Measurements from ENCODE around the gene LNX1. TPM values are rescaled to one million over a fixed set of nuclear protein-coding genes. Genes with fewer than 3 reads are reported as not detected.

LNX1 gene
- total and polyA plus RNA-seq, 2 of the 13 experiments (the other 11 are each of a cell fraction or from before 2014, with no cell fraction given), result 0.49 TPM

DNA sequence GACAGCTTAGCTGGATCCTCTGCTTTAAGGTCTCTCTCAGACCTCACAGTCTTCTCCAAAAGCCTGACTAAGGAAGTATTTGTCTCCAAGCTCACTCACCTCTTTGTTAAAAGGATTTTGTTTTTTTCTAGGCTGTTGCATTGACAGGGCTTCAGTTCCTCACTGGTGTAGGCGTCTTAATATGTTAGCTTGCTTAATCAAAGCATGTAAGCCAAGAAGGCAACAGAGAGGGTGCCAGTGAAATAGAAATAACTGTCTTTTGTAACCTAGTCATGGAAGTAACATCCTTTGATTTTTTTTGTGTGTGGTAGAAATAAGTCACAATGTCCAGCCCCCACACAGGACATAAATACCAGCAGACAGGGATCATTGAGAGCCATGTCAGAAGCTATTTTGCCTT, 155.0 kb downstream of the LNX1 start:
- CTCF ChIA-PET (ENCODE audit: low intra/inter-chr PET ratio, low total read pairs), result no interaction called here
- H2AFZ ChIP-seq (ENCODE audit: low read length), result no peak overlapping the region
- no peaks in the 10 kb centered on the region for H3K27me3 ChIP-seq (ENCODE audit: control insufficient read depth in 1 of 2, insufficient read depth in 2 of 2, low read length in 2 of 2)
- WGBS (ENCODE audit: low lambda C conversion rate), result 86% methylated on average over 1 of the region's 1 CpG
- peaks cover 1 to 34% of the 10 kb centered on the region in 2 experiments; a peak in 3 of 5 replicates for H3K36me3 ChIP-seq (replicated peaks in 1 of 2; ENCODE audit: control insufficient read depth in 1 of 2, insufficient read depth in 2 of 2, low read length in 2 of 2)
- intact Hi-C loops (cut with micrococcal nuclease; ENCODE audit: unreplicated experiment), result no loop called here
- ATAC-seq (no peak), FAIRE-seq (no peak), DNase-seq (ENCODE audit: low spot score) (no peak)
- TF ChIP-seq RARG (CRISPR knock-in tag; IDR thresholded peaks at IDR 0.05; ENCODE audit: low read depth) (no peak), RFX3 (CRISPR knock-in tag; IDR thresholded peaks at IDR 0.05) (no peak), ZNF101 (CRISPR knock-in tag; IDR thresholded peaks at IDR 0.05; ENCODE audit: borderline replicate concordance, low read depth) (no peak), RAD21 (CRISPR knock-in tag; IDR thresholded peaks at IDR 0.05) (no peak), ZNF839 (CRISPR knock-in tag; IDR thresholded peaks at IDR 0.05; ENCODE audit: borderline replicate concordance) (no peak), THAP11 (CRISPR knock-in tag; IDR thresholded peaks at IDR 0.05) (no peak), MED8 (CRISPR knock-in tag; IDR thresholded peaks at IDR 0.05; ENCODE audit: insufficient replicate concordance) (no peak), ZNF326 (CRISPR knock-in tag; IDR thresholded peaks at IDR 0.05; ENCODE audit: borderline replicate concordance) (no peak), MAFK (conservative IDR thresholded peaks at IDR 0.05 in 1 of 2, IDR thresholded peaks at IDR 0.05 in 1 of 2; ENCODE audit: low read length in 2 of 2) (no peak), CREM (IDR thresholded peaks at IDR 0.05) (no peak), CREM (CRISPR knock-in tag; IDR thresholded peaks at IDR 0.05) (no peak), SETDB1 (CRISPR knock-in tag; IDR thresholded peaks at IDR 0.05; ENCODE audit: borderline replicate concordance) (no peak), HOXA9 (CRISPR knock-in tag; IDR thresholded peaks at IDR 0.05; ENCODE audit: borderline replicate concordance) (no peak), GATAD1 (CRISPR knock-in tag; IDR thresholded peaks at IDR 0.05) (no peak), U2AF1 (optimal IDR thresholded peaks at IDR 0.05; ENCODE audit: low read depth, low read length) (no peak), GZF1 (CRISPR knock-in tag; IDR thresholded peaks at IDR 0.05) (no peak), ZNF468 (CRISPR knock-in tag; IDR thresholded peaks at IDR 0.05) (no peak)
- TF ChIP-seq, protein P1, sequence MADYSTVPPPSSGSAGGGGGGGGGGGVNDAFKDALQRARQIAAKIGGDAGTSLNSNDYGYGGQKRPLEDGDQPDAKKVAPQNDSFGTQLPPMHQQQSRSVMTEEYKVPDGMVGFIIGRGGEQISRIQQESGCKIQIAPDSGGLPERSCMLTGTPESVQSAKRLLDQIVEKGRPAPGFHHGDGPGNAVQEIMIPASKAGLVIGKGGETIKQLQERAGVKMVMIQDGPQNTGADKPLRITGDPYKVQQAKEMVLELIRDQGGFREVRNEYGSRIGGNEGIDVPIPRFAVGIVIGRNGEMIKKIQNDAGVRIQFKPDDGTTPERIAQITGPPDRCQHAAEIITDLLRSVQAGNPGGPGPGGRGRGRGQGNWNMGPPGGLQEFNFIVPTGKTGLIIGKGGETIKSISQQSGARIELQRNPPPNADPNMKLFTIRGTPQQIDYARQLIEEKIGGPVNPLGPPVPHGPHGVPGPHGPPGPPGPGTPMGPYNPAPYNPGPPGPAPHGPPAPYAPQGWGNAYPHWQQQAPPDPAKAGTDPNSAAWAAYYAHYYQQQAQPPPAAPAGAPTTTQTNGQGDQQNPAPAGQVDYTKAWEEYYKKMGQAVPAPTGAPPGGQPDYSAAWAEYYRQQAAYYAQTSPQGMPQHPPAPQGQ (CRISPR knock-in tag; IDR thresholded peaks at IDR 0.05; ENCODE audit: borderline replicate concordance), result no peak
- TF ChIP-seq, protein P2, sequence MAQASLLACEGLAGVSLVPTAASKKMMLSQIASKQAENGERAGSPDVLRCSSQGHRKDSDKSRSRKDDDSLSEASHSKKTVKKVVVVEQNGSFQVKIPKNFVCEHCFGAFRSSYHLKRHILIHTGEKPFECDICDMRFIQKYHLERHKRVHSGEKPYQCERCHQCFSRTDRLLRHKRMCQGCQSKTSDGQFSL (CRISPR knock-in tag; IDR thresholded peaks at IDR 0.05), result no peak
- TF ChIP-seq, protein P3, sequence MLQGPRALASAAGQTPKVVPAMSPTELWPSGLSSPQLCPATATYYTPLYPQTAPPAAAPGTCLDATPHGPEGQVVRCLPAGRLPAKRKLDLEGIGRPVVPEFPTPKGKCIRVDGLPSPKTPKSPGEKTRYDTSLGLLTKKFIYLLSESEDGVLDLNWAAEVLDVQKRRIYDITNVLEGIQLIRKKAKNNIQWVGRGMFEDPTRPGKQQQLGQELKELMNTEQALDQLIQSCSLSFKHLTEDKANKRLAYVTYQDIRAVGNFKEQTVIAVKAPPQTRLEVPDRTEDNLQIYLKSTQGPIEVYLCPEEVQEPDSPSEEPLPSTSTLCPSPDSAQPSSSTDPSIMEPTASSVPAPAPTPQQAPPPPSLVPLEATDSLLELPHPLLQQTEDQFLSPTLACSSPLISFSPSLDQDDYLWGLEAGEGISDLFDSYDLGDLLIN (CRISPR knock-in tag; IDR thresholded peaks at IDR 0.05; ENCODE audit: borderline replicate concordance), result no peak
- TF ChIP-seq, protein P4, sequence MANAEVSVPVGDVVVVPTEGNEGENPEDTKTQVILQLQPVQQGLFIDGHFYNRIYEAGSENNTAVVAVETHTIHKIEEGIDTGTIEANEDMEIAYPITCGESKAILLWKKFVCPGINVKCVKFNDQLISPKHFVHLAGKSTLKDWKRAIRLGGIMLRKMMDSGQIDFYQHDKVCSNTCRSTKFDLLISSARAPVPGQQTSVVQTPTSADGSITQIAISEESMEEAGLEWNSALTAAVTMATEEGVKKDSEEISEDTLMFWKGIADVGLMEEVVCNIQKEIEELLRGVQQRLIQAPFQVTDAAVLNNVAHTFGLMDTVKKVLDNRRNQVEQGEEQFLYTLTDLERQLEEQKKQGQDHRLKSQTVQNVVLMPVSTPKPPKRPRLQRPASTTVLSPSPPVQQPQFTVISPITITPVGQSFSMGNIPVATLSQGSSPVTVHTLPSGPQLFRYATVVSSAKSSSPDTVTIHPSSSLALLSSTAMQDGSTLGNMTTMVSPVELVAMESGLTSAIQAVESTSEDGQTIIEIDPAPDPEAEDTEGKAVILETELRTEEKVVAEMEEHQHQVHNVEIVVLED (CRISPR knock-in tag; IDR thresholded peaks at IDR 0.05; ENCODE audit: borderline replicate concordance), result no peak
- H3K9ac ChIP-seq (ENCODE audit: insufficient read depth, low read depth, low read length), result no peak overlapping the region
- POLR2A ChIA-PET, result no interaction called here
- H4K20me1 ChIP-seq (ENCODE audit: insufficient read depth, low read length), result no peaks in the 10 kb centered on the region
- H3K4me1 ChIP-seq (ENCODE audit: insufficient read depth, low read length), result no peaks in the 10 kb centered on the region
- H3K9me3 ChIP-seq (ENCODE audit: low read length), result no peaks in the 10 kb centered on the region
- H3K79me2 ChIP-seq (ENCODE audit: insufficient read depth, low read length), result no peaks in the 10 kb centered on the region
- H3K27ac ChIP-seq (ENCODE audit: extremely low read length, insufficient read depth, low read length), result no peak overlapping the region
- no TSS peak for BruUV-seq (replicated peaks)
- H3K4me3 ChIP-seq (replicated peaks in 1 of 3; ENCODE audit: insufficient read depth in 1 of 3, low read depth in 2 of 3, low read length in 3 of 3), result no peak overlapping the region
- no peak overlapping the region for H3K4me2 ChIP-seq (ENCODE audit: low read depth, low read length)
- in situ Hi-C loops (cut with HindIII; ENCODE audit: extremely low pct_ligation_motif_present, low pct_unique_long_range_greater_than_20kb), result no loop called here

All from HepG2 (cell line).